Hippocampal formation (tissue), 2 donors: ENCODE results near the gene CDK1.
A peak's percentile ranks its signal among the peaks of the same experiment; 100 is the strongest.

Source experiments
- DNase-seq, 2 donors: peaks; one replicate each; lab custom pipeline; 2025; lab: John Stamatoyannopoulos, UW

Gene CDK1

GRCh38 chr10:60777696-60778213, 523 bp upstream of the CDK1 start:
- DNase-seq, result no peak

- no peak for DNase-seq
Observed at GRCh38 chr10:60778971-60779796, 906 bp downstream of the CDK1 start.

GRCh38 chr10:60781661-60782060, 3.4 kb downstream of the CDK1 start:
- no peak for DNase-seq

- no peak for DNase-seq
Observed at GRCh38 chr10:60784641-60785040, 6.4 kb downstream of the CDK1 start.

GRCh38 chr10:60788544-60788943, 10.3 kb downstream of the CDK1 start:
- no peak for DNase-seq

GRCh38 chr10:60789340-60789739, 11.1 kb downstream of the CDK1 start:
- DNase-seq, result no peak

GRCh38 chr10:60794953-60795352, 16.7 kb downstream of the CDK1 start:
- DNase-seq, result no peak

GRCh38 chr10:60795465-60796202, 17.4 kb downstream of the CDK1 start:
- DNase-seq, result no peak

- no peak for DNase-seq
Observed at GRCh38 chr10:60796481-60796880, 18.2 kb downstream of the CDK1 start.

GRCh38 chr10:60797200-60797599, 18.9 kb downstream of the CDK1 start:
- no peak for DNase-seq

- DNase-seq, result no peak
Observed at GRCh38 chr10:60798031-60798430, 19.8 kb downstream of the CDK1 start.

- no peak for DNase-seq
Observed at GRCh38 chr10:60798870-60799269, 20.6 kb downstream of the CDK1 start.

GRCh38 chr10:60799971-60800650, 21.8 kb downstream of the CDK1 start:
- DNase-seq, result no peak

GRCh38 chr10:60800918-60801317, 22.6 kb downstream of the CDK1 start:
- DNase-seq, result no peak

- DNase-seq, result no peak
Observed at GRCh38 chr10:60801522-60801921, 23.2 kb downstream of the CDK1 start.

- no peak for DNase-seq
Observed at GRCh38 chr10:60803433-60803832, 25.2 kb downstream of the CDK1 start.

GRCh38 chr10:60803865-60804264, 25.6 kb downstream of the CDK1 start:
- DNase-seq, result no peak

- DNase-seq, result no peak
Observed at GRCh38 chr10:60806921-60807320, 28.6 kb downstream of the CDK1 start.

GRCh38 chr10:60807499-60807898, 29.2 kb downstream of the CDK1 start:
- DNase-seq, result no peak

GRCh38 chr10:60808036-60808435, 29.8 kb downstream of the CDK1 start:
- no peak for DNase-seq

- DNase-seq, result no peak
Observed at GRCh38 chr10:60809157-60809556, 30.9 kb downstream of the CDK1 start.

- DNase-seq, result peak in 1 of 2 donors; percentile 23
Observed at GRCh38 chr10:60810437-60811182, 32.3 kb downstream of the CDK1 start.
